ENCODE measurements around the gene SYNJ2.

DNA sequence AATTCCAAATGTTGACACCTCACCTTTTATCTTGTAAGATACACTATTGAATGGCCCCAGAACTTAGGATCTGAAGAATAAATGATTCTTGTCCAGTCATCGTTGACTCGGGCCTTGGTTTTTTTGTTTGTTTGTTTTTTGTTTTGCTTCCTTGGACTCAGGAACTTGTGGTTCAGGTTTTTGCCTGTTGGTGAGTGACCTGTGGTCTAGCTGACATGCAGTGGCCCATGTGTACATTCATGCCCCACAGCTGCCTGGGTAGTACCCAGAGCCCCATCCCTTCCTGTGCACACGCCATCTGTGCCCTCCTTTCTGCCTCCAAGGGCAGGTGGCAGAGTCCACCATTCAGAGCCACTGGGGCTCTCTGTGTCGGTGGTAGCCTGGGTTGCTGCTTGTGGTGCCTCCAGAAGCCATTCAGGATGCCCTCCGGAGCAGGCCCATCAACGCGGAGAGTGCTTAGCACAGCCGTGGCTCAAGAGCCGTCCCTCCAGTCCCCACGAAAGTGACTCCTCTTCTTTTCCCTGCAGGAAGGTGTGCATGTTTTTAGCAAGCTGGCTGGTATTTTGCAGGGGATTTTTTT lies 85.9 kb downstream of the SYNJ2 start:
- TF ChIP-seq, protein P1, sequence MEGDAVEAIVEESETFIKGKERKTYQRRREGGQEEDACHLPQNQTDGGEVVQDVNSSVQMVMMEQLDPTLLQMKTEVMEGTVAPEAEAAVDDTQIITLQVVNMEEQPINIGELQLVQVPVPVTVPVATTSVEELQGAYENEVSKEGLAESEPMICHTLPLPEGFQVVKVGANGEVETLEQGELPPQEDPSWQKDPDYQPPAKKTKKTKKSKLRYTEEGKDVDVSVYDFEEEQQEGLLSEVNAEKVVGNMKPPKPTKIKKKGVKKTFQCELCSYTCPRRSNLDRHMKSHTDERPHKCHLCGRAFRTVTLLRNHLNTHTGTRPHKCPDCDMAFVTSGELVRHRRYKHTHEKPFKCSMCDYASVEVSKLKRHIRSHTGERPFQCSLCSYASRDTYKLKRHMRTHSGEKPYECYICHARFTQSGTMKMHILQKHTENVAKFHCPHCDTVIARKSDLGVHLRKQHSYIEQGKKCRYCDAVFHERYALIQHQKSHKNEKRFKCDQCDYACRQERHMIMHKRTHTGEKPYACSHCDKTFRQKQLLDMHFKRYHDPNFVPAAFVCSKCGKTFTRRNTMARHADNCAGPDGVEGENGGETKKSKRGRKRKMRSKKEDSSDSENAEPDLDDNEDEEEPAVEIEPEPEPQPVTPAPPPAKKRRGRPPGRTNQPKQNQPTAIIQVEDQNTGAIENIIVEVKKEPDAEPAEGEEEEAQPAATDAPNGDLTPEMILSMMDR (IDR thresholded peaks at IDR 0.05; ENCODE audit: low read length): no peak
- TF ChIP-seq EZH2 (optimal IDR thresholded peaks at IDR 0.05; ENCODE audit: low read depth, low read length) (no peak), EZH2phosphoT487 (IDR thresholded peaks at IDR 0.05; ENCODE audit: low read length) (no peak)

Data from MM.1S (cell line).